HL-60 (cell line): ENCODE results near the gene ZNF503.

ENCODE experiments used
- CTCF ChIP-seq: IDR thresholded peaks from one replicate; pipeline ENCODE4 v1.5.1; 2011; ENCODE audit warnings: low read length, control low read depth, inconsistent platforms; ENCODE audit not compliant: insufficient read depth
- POLR2AphosphoS5 ChIP-seq: IDR thresholded peaks from 2 replicates; pipeline ENCODE4 v1.6.1; 2012; ENCODE audit warnings: low read depth
- SPI1 ChIP-seq: IDR thresholded peaks from 2 replicates; pipeline ENCODE4 v1.6.1; 2012; ENCODE audit warnings: low read depth, mild to moderate bottlenecking, borderline replicate concordance

- TF ChIP-seq CTCF (no peak), POLR2AphosphoS5 (no peak), SPI1 (no peak)
Measured at GRCh38 chr10:75396631-75397495, 4.7 kb downstream of the ZNF503 start.
